Renal cortex interstitium (tissue), 11 donors: Measurements from ENCODE around the gene PRKCD. TPM values are rescaled to one million over a fixed set of nuclear protein-coding genes. Genes with fewer than 3 reads are reported as not detected.
A peak's percentile ranks its signal among the peaks of the same experiment; 100 is the strongest.

Source experiments
- DNase-seq, 11 donors: peaks; one replicate each; pipeline ENCODE4 v3.0.0-alpha.2; 2013; ENCODE audit warnings: low read depth in 9 of 11, low spot score in 4 of 11; ENCODE audit errors: extremely low read depth in 1 of 11
- polyA plus RNA-seq, 3 donors: library from polyadenylated mRNA; unstranded; fragments of 120-200 nt; gene quantifications; one replicate each; pipeline ENCODE4 v1.2.1, GENCODE V29; 2013; ENCODE audit not compliant: insufficient read length in 3 of 3

PRKCD gene
- polyA plus RNA-seq, 3 donors = 17.2 to 20.5 (median 20.4) TPM

- peak in 1 of 11 donors; percentile 14 for DNase-seq
These were observed 35.8 kb downstream of the PRKCD start for GRCh38 chr3:53196575-53197407.

- DNase-seq = no peak
These were observed 37.4 kb downstream of the PRKCD start for GRCh38 chr3:53198256-53198977.

- no peak for DNase-seq
These were observed 38.0 kb downstream of the PRKCD start for GRCh38 chr3:53198996-53199395.

- DNase-seq = no peak
These were observed 38.8 kb downstream of the PRKCD start for GRCh38 chr3:53199834-53200233.

GRCh38 chr3:53200501-53201498 lies 39.8 kb downstream of the PRKCD start:
- DNase-seq = no peak

- DNase-seq = no peak
These were observed 41.5 kb downstream of the PRKCD start for GRCh38 chr3:53202331-53203015.

- no peak for DNase-seq
These were observed 51.0 kb downstream of the PRKCD start for GRCh38 chr3:53211706-53212702.

- DNase-seq = no peak
These were observed 52.3 kb downstream of the PRKCD start for GRCh38 chr3:53213276-53213675.

- no peak for DNase-seq
These were observed 54.8 kb downstream of the PRKCD start for GRCh38 chr3:53215816-53216215.

- no peak for DNase-seq
These were observed 55.7 kb downstream of the PRKCD start for GRCh38 chr3:53216723-53217122.

GRCh38 chr3:53217175-53217574 lies 56.2 kb downstream of the PRKCD start:
- no peak for DNase-seq

- no peak for DNase-seq
These were observed 57.1 kb downstream of the PRKCD start for GRCh38 chr3:53218131-53218530.

- DNase-seq = peak; percentile 33 to 75 (median 64)
These were observed 59.0 kb downstream of the PRKCD start for GRCh38 chr3:53219895-53220483.

GRCh38 chr3:53221345-53221744 lies 60.3 kb downstream of the PRKCD start:
- DNase-seq = no peak

- no peak for DNase-seq
These were observed 60.8 kb downstream of the PRKCD start for GRCh38 chr3:53221827-53222182.

- no peak for DNase-seq
These were observed 61.3 kb downstream of the PRKCD start for GRCh38 chr3:53222183-53222901.

- no peak for DNase-seq
These were observed 62.0 kb downstream of the PRKCD start for GRCh38 chr3:53223025-53223424.
